Ishikawa (cell line): Measurements from ENCODE around the gene TP53RK.

Experiments
- CEBPB ChIP-seq: IDR thresholded peaks from 2 replicates; pipeline ENCODE4 v1.6.1; 2012
- CREB1 ChIP-seq: IDR thresholded peaks from 2 replicates; pipeline ENCODE4 v1.6.1; 2012; ENCODE audit warnings: low read depth
- EGR1 ChIP-seq: IDR thresholded peaks from 2 replicates; pipeline ENCODE4 v1.6.1; 2012
- EP300 ChIP-seq: IDR thresholded peaks from 2 replicates; pipeline ENCODE4 v1.6.1; 2012; ENCODE audit warnings: borderline replicate concordance
- FOXM1 ChIP-seq: IDR thresholded peaks from 2 replicates; pipeline ENCODE4 v1.6.1; 2012; ENCODE audit warnings: low read depth, borderline replicate concordance
- NFIC ChIP-seq: IDR thresholded peaks from 2 replicates; pipeline ENCODE4 v1.6.1; 2012
- RAD21 ChIP-seq: IDR thresholded peaks from 2 replicates; pipeline ENCODE4 v1.6.1; 2012; ENCODE audit warnings: low read depth
- TAF1 ChIP-seq: IDR thresholded peaks from 2 replicates; pipeline ENCODE4 v1.6.1; 2012; ENCODE audit warnings: low read depth, mild to moderate bottlenecking
- TCF12 ChIP-seq: IDR thresholded peaks from 2 replicates; pipeline ENCODE4 v1.6.1; 2012; ENCODE audit warnings: low read depth
- TEAD4 ChIP-seq: IDR thresholded peaks from 2 replicates; pipeline ENCODE4 v1.6.1; 2012
- YY1 ChIP-seq: IDR thresholded peaks from 2 replicates; pipeline ENCODE4 v1.6.1; 2012; ENCODE audit warnings: low read depth
- ZBTB7A ChIP-seq: IDR thresholded peaks from 2 replicates; pipeline ENCODE4 v1.6.1; 2012; ENCODE audit warnings: low read depth
- TF ChIP-seq, protein P1 (sequence below): IDR thresholded peaks from 2 replicates; pipeline ENCODE4 v1.6.1; 2012
- TF ChIP-seq, protein P2 (sequence below): IDR thresholded peaks from 2 replicates; pipeline ENCODE4 v1.6.1; 2012; ENCODE audit warnings: low read depth, mild to moderate bottlenecking
- TF ChIP-seq, protein P3 (sequence below): IDR thresholded peaks from 2 replicates; pipeline ENCODE4 v1.6.1; 2012

The TP53RK gene

DNA sequence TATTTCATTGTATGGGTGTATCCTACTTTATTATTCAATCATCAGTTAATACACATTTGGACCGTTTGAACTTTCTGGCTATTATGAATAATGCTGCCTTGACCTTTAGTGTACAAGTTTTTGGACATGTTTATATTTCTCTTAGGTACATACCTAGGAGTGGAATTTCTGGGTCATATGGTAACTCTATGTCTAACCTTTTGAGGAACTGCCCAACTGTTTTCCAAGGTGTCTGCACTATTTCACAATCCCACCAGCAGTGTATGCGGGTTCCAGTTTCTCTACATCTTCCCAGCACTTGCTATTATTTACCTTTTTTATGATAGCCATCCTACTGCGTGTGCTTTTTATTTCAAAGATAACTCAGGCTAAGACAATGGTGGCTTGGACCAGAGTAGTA is 23.6 kb downstream of the TP53RK start:
- TF ChIP-seq RAD21 (no peak), TEAD4 (no peak), EGR1 (no peak), ZBTB7A (no peak)
- TF ChIP-seq, protein P1, sequence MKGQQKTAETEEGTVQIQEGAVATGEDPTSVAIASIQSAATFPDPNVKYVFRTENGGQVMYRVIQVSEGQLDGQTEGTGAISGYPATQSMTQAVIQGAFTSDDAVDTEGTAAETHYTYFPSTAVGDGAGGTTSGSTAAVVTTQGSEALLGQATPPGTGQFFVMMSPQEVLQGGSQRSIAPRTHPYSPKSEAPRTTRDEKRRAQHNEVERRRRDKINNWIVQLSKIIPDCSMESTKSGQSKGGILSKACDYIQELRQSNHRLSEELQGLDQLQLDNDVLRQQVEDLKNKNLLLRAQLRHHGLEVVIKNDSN: no peak

DNA sequence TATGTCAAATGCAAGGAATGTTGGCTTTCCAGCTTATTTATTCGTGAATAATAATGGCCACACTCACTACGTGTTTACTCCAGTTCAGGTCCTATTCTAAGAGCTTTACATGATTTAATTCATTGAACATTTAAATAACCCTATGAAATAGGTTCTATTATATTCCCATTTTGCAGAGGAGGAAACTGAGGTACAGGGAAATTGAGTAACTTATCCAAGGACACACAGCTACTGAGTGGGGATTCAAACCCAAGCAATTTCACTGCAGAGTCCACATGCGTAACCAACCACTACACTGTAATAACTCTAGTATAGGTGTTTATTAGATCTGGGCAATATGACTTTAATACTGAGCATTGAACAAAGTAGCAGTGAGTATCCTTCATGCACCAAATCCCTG is 25.7 kb downstream of the TP53RK start:
- no peak for TF ChIP-seq NFIC
- no peak for TF ChIP-seq CREB1
- TF ChIP-seq, protein P1: no peak
- TF ChIP-seq ZBTB7A: no peak
- TF ChIP-seq TCF12: no peak
- TF ChIP-seq FOXM1: no peak
- no peak for TF ChIP-seq TAF1
- no peak for TF ChIP-seq EP300
- TF ChIP-seq EGR1: no peak
- TF ChIP-seq RAD21: no peak
- TF ChIP-seq TEAD4: no peak
- TF ChIP-seq YY1: no peak
- TF ChIP-seq, protein P2, sequence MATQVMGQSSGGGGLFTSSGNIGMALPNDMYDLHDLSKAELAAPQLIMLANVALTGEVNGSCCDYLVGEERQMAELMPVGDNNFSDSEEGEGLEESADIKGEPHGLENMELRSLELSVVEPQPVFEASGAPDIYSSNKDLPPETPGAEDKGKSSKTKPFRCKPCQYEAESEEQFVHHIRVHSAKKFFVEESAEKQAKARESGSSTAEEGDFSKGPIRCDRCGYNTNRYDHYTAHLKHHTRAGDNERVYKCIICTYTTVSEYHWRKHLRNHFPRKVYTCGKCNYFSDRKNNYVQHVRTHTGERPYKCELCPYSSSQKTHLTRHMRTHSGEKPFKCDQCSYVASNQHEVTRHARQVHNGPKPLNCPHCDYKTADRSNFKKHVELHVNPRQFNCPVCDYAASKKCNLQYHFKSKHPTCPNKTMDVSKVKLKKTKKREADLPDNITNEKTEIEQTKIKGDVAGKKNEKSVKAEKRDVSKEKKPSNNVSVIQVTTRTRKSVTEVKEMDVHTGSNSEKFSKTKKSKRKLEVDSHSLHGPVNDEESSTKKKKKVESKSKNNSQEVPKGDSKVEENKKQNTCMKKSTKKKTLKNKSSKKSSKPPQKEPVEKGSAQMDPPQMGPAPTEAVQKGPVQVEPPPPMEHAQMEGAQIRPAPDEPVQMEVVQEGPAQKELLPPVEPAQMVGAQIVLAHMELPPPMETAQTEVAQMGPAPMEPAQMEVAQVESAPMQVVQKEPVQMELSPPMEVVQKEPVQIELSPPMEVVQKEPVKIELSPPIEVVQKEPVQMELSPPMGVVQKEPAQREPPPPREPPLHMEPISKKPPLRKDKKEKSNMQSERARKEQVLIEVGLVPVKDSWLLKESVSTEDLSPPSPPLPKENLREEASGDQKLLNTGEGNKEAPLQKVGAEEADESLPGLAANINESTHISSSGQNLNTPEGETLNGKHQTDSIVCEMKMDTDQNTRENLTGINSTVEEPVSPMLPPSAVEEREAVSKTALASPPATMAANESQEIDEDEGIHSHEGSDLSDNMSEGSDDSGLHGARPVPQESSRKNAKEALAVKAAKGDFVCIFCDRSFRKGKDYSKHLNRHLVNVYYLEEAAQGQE: no peak
- TF ChIP-seq CEBPB: no peak
- TF ChIP-seq, protein P3, sequence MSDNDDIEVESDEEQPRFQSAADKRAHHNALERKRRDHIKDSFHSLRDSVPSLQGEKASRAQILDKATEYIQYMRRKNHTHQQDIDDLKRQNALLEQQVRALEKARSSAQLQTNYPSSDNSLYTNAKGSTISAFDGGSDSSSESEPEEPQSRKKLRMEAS: no peak

DNA sequence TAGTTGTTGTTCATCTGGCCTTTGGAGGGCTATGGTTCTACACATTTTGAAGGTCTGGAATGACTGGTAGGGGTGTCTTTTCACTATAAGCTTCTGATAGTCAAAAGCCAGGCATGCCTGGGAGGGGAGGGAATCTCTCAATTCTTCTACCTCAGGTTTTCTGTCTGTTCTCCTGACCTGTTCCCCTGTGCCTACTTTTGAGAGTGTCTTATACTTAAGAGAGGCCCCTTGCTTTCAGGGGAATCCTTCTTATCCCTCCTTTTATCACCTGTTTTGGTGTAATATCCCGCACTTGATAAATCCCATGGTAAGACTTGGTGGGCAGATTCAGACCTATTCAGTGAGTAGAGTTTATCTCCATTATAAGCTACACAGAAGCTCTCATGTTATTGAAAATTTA is 27.6 kb downstream of the TP53RK start:
- no peak for TF ChIP-seq CREB1
- no peak for TF ChIP-seq EGR1
- TF ChIP-seq YY1: no peak
- TF ChIP-seq TCF12: no peak
- TF ChIP-seq ZBTB7A: no peak
- no peak for TF ChIP-seq FOXM1
- TF ChIP-seq, protein P1: no peak
- no peak for TF ChIP-seq NFIC
- TF ChIP-seq RAD21: no peak

DNA sequence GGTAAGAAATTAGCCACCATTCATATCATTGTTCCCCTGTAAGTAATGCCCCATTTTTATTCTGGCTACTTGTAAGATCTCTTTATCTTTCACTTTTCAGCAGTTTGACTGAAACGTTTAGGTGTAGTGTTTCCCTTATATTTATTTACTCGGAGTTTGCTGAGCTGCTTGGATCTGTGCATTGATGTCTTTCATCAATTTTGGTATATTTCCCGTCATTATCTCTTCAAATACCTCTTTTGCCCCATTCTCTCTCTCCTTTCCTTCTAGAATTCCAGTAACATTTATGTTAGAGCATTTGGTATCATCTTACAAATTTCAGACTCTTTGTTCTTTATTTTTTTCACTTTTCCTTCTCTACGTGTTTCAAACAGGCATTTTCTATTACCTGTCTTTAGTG is 28.8 kb downstream of the TP53RK start:
- TF ChIP-seq FOXM1 (no peak), EP300 (no peak), TCF12 (no peak), NFIC (no peak), TEAD4 (no peak), TAF1 (no peak), YY1 (no peak)

DNA sequence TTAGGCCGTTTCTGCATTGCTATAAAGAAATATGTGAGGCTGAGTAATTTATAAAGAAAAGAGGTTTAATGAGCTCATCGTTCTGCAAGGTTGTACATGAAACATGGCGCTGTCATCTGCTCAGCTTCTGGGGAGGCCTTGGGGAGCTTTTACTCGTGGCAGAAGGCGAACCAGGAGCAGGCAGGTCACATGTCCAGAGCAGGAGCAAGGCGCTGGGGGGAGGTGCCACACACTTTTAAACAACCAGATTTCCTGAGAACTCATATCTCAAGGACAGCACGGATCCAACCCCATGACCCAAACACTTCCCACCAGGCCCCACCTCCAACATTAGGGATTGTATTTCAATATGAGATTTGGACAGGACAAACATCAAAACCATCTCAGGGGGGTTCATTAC is 31.6 kb downstream of the TP53RK start:
- TF ChIP-seq, protein P2: no peak
- TF ChIP-seq NFIC (no peak), TCF12 (no peak), RAD21 (no peak), CEBPB (no peak), ZBTB7A (no peak), YY1 (no peak), CREB1 (no peak), TAF1 (no peak), FOXM1 (no peak)
- TF ChIP-seq, protein P1: no peak

DNA sequence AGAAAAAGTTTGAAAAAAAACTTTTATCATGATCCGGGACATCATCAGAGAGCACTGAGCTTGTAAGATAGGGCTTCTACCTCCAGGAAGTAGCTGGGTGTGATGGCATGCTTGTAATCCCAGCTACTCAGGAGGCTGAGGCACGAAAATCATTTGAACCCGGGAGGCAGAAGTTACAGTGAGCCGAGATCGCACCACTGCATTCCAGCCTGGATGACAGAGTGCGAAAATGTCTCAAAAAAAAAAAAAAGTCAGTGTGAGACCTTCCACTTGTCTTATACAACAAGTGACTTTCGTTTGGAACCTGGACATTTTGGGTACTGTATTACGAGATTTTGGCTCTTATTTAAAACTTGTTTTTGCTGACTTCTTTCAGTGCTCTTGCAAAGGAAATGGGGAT is 32.1 kb downstream of the TP53RK start:
- TF ChIP-seq TEAD4: no peak
- TF ChIP-seq FOXM1: no peak
- TF ChIP-seq EGR1: no peak
- no peak for TF ChIP-seq YY1
- TF ChIP-seq RAD21: no peak
- no peak for TF ChIP-seq TAF1
- no peak for TF ChIP-seq CREB1
- TF ChIP-seq, protein P1: no peak
- TF ChIP-seq TCF12: no peak
- TF ChIP-seq ZBTB7A: no peak
- TF ChIP-seq, protein P2: no peak
- TF ChIP-seq EP300: no peak
- TF ChIP-seq CEBPB: no peak
- TF ChIP-seq NFIC: no peak
